NCI-H1694 treated with DMSO at 0.1 percent for 48 hours (cell line): ENCODE measurements around the gene ADGRL3.
"Not testable (repeated sequence)": the region's sequence is repeated elsewhere in the genome, so short reads cannot be mapped to it uniquely, and the experiment has no call there.

Source experiments
- DNase-seq: peaks from one replicate; lab custom pipeline; 2025; lab: John Stamatoyannopoulos, UW

Gene ADGRL3

DNA sequence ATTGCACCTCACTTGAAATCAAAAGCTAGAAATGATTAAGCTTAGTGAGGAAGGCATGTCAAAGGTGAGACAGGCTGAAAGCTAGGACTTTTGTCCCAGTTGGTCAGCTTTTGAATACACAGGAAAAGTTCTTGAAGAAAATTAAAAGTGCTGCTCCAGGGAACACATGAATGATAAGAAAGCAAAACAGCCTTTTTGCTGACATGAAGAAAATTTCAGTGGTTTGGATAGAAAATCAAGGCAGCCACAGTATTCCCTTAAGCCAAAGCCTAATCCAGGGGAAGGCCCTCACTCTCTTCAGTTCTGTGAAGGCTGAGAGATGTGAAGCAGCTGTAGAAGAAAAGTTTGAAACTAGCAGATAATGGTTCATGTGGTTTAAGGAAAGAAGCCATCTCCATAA lies 150.8 kb downstream of the ADGRL3 start:
- DNase-seq: no peak

DNA sequence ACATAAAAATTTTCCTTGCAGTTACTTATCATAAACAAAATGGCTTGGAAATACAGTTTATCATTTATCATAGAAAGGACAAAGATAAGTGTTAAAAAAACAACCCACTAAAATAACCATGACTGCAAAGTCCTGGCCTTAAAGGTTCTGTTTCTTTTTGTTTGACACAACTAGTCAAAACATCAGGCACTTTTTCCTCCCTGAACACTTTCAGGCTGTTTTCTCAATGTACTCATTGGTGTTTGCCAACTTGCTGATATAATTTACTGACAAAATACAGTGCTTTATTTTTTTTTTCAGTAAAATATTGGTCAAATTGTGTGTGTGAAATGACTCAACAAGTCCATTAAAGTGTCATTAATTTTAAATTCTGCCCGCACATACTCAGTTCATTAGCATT lies 156.6 kb downstream of the ADGRL3 start:
- no peak for DNase-seq

DNA sequence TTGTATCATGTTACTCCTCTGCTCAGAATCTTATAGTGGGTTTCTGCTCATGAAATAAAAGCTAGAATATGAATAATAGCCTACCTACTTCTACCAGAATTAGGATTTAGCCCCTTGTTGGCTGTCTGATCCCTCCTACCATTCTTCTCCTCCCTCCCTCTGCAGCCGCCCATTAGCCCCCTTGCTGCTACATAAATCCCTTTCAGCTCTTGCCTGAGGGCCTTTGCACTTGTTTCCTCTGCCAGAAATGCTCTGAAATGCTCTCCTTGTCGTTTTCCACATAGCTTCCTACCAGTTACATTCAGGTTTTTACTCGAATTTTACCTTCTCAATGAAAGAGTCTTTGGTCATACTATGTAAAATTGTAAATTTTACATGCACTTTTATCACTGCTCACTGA lies 159.2 kb downstream of the ADGRL3 start:
- DNase-seq: no peak

DNA sequence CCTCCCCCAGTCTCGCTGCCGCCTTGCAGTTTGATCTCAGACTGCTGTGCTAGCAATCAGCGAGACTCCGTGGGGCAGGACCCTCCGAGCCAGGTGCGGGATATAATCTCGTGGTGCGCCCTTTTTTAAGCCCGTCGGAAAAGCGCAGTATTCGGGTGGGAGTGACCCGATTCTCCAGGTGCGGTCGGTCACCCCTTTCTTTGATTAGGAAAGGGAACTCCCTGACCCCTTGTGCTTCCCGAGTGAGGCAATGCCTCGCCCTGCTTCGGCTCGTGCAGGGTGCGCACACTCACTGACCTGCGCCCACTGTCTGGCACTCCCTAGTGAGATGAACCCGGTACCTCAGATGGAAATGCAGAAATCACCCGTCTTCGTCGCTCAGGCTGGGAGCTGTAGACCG lies 172.7 kb downstream of the ADGRL3 start:
- not testable (repeated sequence) for DNase-seq

DNA sequence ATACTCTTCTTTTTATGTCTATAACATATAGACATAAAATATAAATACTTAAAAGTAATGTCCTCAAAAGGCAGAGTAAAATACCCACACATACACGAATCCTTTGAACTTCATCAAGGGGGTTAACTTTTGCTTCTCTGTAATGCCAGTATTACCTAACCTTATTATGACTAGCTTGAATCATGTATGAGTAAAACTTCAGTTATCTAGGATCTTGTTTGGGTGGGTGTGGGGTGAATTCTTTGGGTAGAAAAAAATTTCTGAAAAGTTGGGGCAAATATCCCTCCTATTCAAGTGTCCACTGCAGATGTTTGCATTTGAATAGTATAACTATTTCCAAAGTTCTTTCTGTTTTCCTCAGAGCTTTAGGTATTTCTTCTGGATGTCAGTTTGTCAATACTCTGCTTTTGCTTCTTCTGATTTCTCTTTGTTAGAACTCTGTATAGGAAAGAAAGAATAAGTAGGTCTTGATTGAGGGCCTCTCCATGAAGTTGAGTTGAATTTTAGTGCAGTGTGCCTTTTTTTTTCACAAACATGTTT lies 173.8 kb downstream of the ADGRL3 start:
- DNase-seq: no peak

DNA sequence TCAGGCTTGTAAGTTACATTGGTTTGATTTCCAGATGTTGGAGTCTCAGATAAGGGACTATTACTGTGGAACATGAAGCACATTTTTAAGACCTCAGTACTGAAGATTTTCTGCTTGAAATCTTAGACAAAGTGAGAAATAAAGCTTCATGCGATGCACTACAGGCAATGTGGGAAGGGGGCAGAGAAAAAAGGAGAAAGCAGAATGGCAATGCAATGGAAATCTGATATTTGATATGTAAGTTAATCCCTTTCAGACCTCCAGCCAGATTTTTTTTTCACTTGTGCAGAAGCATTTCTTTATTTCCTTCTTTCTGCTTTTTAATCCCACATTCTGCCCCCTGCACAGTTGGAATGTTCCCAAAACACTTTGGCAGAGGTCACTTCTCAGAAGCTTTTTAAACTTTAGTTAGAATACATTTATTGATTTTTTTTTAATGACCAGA lies 174.3 kb downstream of the ADGRL3 start:
- no peak for DNase-seq

DNA sequence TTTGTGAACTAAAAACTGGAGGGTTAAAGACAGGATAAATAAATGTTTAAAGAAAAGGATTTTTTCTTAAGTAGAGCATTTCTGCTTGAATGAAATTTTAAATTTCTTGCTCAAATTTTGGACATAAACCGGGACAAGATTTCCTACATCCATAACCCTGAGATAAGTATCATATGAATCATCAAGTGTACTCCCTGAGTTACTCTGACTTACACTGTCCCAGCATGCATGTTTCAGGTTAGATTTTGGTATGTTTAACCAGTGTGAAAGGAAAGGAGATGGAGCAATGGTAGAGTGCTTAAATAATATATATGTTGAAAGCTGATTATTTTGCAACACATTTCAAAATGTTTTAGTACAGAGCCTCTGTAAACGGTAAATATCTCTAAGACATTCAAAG lies 175.2 kb downstream of the ADGRL3 start:
- DNase-seq: no peak

DNA sequence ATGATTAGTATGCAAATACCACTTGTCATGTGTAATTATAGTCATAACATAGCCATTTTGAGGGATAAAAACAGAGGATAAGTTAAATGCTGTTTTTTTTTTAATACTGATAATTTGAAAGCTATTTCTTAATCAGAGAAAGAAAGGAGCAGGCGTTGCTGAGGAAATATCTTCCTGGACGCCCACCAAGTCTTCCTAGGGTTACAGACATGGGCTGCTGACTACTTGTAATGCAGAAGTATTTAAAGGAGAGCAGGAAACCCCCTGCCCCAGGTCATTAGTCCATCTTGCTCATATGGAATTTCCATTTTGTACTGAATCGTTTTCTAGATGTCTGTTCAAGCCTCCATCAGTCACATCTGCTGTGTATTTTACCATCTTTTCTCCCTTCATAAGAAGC lies 176.2 kb downstream of the ADGRL3 start:
- DNase-seq: no peak

DNA sequence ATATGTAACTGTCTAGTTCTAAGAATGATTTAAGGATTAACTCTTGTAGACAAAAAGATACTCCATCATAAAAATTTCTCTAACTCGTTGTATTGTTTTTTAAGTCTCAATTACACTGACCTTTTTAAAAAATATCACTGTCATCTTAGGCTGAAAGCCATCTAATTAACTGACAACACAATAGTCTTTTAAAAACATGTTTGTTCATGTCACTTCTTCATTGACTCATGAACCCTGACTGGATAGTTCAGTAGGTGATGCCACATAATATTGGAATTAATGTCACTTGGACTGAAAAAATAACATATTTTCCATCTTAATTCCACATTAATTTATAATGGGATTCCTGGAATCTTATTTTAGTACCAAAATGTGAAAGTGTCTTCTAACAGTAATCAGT lies 179.3 kb downstream of the ADGRL3 start:
- no peak for DNase-seq

DNA sequence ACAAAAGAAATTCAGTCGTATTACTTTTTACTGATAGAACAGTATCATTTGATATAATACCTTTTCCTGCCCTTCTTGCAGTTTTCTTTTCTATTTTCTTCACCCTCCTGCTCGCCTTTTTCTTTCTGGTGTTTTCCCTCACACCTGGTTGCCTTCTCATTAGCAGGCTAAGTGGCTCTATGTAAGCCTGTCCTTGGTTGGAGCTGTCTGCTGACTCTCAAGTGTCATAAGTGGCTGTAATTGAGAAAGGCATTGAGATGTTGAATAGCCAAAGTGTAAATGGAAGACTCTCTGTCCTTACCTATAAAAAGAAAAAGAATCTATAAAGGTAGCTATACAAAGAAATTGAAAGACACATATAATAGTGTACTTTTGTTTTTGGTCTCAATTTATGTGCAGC lies 180.7 kb downstream of the ADGRL3 start:
- no peak for DNase-seq

DNA sequence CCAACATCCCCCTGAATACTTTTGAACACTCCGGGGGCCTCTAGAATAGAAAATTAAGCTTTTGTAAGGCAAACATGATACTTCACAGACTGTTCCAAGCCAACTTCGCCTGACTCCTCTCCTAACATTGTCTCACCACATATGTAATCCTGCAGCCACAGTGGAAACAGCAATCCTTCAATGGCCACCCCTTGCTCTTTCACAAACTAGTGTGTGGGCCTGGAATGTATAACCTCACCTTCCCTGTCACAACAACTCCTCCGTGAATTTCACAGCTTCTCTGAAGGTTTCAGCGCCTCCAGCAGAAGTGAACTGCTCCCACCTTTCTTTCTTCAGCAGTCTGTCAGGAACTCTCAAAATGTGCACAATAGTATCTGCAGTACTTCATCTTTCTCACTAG lies 185.1 kb downstream of the ADGRL3 start:
- DNase-seq: no peak

DNA sequence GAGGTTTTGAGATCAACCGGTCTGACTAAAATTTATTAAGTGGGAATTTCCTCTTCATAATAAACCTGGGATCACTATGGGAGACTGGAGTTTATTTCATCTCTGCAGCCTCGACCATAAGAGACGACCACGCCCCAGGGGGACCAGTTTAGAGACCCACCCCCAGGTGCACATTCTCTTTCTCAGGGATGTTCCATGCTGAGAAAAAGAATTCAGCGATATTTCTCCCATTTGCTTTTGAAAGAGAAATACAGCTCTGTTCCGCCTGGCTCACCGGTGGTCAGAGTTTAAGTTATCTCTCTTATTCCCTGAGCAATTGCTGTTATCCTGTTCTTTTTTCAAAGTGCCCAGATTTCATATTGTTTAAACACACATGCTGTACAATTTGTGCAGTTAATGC lies 187.2 kb downstream of the ADGRL3 start:
- DNase-seq: not testable (repeated sequence)

DNA sequence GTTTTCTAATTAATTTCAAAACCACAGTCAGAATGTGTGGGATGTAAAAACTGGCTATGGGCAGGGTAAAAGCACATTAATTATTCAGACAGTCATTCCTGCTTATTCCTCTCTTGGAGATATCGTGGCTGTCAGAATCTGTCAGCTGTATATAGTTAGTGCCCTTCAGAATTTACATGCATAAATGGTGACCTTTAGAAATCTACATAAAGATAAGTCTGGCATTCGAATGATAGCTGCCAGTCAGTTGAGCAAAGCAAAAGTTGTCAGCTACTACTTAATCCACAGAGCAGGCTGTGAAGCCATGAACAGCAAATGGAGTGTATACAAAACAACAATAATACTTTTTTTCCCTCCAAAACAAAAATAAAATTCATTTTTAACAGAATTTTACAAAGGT lies 189.5 kb downstream of the ADGRL3 start:
- no peak for DNase-seq

DNA sequence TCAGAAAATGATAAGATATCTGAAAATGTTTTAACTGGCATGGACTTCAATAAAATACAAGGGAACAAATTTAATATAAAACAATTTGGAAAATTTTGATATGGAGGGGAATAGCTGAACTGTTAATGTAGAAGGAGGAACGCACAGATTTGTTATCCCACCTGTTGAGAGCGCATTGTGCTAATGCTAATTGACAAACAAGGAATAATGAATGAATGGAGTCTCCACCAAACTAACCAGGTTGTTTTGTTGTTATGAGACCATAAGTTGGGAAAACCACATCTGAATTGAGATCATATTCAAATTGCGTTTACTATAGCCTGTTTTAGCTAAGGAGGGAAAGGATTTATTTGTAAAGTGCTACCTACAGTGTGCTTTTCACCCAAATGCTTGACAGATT lies 195.6 kb downstream of the ADGRL3 start:
- DNase-seq: no peak

DNA sequence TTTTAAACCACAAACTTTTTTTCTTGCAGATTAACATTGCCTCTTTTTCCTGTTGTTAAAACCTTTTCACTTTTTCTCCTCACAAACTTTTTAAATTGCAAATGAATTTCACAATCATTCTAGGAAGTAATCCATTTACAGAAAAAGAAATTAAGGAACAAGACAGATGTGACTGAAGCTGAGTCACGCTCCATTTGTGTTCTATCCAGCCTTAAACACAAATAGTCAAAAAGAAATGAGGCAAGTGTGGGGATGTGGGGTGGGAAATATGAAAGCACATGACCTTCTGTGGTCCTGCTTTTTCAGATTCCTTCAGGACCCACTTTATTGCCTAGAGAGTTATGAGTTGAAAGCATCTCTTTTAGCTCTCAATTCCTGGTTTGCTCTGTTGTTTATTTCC lies 197.0 kb downstream of the ADGRL3 start:
- DNase-seq: no peak

DNA sequence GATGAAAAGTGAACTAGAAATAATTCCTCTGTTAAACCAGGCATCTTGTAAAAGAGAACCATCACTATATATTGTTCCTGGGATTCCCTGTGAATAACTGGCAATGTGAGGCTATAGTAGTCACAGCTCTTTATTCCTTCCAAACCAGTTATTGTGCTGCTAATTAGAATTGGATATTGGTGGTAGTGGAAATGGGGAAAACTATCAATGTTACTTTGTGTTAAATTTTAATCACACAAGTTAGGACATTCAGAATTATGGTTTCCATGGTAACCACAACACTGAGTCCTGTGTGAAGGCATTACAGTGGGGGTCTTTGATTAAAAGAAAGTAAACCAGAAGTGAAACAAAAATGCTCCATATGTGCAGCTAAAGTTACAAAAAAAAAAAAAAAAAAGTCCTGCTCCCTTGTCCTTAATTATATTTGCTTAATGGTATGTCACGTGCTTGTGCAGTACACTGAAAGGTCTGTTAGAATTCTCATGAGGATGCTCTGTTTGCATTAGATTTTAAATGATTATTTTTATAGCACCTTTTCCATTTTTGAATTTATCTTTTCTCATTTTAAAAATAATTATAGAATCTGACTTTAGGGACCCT lies 200.4 kb downstream of the ADGRL3 start:
- no peak for DNase-seq

DNA sequence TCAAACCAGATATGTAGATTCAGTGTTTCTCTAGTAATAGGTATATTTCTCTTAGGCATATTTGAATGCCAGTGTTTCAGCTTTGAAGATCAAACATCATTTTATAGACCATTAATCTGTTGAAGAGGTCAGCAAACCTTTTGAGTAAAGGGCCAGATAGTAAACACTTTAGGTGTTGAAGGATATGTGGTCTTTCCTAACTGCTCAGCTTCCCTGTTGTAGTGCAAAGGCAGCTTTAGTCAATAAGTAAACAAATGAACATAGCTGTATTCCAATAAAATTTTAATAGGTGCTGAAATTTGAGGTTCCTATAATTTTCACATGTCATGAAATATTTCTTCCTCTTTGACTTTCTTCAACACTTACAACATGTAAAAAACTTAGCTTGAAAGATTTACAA lies 201.6 kb downstream of the ADGRL3 start:
- no peak for DNase-seq

DNA sequence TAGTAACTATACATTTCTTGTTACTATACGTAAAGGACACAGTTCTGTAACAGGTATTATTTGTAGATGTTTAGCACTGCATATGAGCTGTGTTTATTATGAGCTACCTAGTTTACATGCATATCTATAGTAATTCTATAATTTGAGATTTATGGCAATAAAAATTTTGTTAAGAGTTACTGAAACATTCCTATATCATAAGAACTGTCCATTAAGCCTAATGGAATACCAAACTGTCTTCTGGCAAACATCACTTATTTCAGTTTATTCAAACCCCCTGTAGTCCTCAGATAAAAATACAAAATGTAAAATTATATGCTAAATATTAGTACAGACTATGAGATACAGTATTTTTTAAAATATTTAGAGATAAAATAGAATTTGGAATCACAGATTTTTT lies 205.2 kb downstream of the ADGRL3 start:
- no peak for DNase-seq

DNA sequence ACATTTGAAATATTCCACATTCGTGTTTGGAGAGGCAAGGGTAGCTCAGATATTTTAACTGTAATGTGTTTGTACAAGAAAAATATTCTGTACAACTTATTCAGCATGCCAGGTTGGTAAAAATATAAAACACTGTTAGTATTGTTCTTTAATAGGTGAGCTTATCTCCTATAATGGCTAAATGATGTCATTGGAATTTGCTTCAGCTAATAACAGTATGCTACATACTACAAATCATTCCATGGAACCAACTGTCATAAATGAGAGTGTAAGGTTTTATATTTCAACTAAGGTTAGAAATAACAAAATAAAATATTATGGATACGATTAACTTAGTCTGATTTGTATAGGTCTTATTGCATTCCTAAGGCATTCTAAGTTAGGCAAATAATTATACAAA lies 206.6 kb downstream of the ADGRL3 start:
- DNase-seq: no peak

DNA sequence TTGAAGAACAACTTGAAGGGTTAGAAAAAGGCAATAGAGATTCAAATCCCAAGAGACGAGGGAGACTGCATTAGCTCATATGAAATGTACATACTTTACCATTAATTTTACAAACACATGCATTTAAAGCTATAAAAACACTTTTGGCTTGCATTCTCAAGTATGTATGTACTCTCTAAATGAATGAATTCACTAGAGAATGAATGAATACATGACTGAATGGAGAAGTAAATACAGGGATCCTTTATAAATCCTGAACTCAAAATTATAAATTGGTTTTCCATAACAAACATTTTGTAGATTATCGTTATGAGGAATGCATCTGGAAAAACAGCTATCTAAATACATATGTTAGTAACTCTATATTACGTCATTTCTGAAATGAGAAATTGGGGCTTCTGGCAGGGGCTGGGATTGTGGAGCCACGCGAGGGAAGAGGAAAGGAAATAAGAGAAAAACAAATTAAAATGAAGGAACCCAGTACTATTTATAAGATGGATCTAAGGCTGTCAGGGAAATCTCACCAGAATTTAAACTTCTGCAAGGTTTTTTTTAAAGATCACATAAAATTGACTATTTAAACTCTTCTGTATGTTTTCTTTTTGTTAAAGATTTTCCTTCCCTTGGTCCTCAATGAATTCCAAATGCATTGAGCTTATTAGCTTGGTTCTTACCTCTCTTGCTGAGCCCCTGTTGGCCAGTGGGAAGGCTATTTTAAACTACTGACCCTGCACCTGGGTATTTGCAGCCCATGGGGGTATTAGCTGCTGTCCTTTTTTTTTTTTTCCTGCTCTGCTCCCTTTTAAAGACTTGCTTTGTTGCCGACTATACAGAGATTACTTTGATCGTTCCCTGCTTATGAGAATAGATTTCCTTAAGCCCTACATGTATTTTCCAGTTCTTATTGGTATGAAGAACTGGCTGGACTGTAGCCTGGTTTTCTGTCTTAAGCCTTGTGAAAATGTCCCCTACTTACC lies 207.8 kb downstream of the ADGRL3 start:
- no peak for DNase-seq

DNA sequence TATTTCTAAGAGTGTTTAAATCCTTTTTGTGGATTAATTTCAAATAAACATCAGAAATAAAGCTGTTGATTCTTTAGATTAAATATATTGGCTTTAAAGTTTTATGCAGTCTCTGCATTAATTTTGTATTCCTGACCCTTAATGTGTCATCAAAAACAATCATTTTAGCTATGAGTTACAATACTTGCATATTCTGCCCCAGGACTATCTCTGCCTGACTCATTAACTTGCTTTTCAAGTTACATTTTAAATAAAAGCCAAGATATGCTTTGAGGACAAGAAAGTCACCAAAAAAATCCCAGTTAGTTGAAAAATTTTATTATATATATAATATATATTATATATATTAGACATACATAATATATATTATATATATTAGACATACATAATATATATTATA lies 208.7 kb downstream of the ADGRL3 start:
- no peak for DNase-seq

DNA sequence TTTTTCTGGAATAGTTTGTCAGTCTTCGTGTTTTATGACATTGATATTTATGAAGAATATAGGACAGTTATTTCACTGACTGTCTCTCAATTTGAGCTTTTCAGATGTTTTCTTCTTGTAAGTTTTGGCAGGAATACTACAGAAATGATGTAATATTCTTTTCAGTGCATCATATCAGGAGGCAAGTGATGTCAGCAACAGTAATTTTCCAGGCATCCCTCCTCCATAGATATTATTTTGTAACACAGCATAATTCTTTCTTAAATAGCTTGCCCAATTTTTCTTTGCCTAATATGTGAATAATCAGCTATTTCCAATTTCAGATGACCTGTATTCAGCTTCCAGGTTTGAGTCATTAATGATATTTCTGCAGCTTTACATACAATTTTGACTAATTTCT lies 211.1 kb downstream of the ADGRL3 start:
- DNase-seq: no peak

DNA sequence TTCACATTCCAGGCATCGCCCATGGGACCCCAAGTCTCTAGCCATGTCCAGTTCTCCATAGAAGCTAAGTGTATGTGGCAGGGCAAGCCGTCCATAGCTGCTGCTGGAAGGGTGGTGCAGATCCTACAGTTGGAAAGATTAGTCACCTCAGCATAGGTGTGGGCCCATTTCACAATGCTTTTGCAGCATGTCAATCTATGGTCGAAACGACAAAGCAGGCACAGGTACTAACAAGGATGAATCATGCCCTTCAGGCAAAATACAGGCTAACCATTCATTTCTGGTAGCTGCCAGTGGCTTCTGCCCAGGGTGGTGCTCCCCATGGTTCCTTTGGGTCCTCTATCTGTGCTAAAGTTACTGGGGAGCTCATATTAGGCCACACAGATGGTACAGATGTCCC lies 225.2 kb downstream of the ADGRL3 start:
- DNase-seq: no peak
